NCI-H2081 treated with DMSO at 0.1 percent for 48 hours (cell line): Measurements from ENCODE around the gene ADAM11.

Experiments used
- DNase-seq: peaks from one replicate; lab custom pipeline; 2025; lab: John Stamatoyannopoulos, UW

The ADAM11 gene

GRCh38 chr17:44775136-44775837 lies 16.5 kb downstream of the ADAM11 start:
- DNase-seq, result peak; percentile 84

GRCh38 chr17:44775838-44776621 lies 17.2 kb downstream of the ADAM11 start:
- DNase-seq, result no peak

DNA sequence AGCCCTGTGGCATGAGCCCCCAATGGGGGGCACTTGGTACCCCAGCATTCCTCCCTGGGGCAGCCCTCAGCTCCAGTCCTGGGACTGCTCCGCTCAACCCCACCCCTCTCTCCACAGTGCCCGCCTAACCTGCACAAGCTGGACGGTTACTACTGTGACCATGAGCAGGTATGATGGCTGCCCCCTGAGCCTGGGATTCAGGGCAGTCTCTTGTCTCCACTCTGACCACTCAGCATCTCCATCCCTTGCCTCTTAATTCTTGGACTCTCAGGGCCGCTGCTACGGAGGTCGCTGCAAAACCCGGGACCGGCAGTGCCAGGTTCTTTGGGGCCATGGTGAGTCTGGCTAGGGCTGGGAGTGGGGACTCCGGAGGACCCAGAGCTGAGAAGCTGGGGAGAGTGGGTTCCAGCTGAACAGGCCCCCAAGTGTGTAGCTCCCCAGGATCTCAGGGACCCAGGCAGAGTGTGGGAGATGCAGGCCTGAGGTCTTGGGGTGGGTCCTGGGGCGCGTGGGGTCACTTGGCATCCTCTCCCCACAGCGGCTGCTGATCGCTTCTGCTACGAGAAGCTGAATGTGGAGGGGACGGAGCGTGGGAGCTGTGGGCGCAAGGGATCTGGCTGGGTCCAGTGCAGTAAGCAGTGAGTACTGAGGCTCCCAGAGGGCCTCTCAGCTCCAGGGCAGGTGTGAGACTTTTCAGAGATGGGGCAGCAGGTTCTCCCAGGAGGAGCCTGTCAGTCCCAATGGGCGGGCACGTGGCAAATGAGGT lies 18.0 kb downstream of the ADAM11 start:
- DNase-seq, result no peak

- DNase-seq, result no peak
Measured at GRCh38 chr17:44777394-44778348, 18.9 kb downstream of the ADAM11 start.

- no peak for DNase-seq
Measured at GRCh38 chr17:44778656-44779210, 19.9 kb downstream of the ADAM11 start.

DNA sequence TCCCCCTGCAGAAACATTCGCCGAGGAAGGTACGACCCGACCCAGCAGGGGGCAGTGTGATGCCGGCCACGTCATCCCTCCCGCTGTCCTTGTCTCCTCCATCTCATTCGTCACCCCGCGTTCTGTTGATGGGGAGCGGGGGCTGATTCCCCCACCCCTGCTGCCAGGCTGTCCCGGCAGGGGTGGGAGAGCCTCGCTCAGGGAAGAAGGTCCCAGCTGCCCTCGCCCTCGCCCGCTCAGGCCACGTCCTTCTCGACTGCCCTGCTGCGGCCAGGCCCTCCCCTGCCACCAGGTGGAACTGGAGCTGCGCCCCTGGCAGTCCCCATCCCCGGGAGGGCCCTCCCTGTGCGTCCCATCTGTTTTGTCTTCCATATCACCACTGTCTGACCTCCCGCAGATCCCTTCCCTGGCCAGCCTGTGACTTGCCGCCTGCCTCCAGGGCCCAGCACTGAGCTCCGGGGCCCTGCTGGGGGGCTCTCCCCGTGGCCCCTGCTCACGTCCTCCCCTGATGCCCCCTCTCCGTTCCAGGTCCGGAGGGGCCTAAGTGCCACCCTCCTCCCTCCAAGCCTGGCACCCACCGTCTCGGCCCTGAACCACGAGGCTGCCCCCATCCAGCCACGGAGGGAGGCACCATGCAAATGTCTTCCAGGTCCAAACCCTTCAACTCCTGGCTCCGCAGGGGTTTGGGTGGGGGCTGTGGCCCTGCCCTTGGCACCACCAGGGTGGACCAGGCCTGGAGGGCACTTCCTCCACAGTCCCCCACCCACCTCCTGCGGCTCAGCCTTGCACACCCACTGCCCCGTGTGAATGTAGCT lies 20.6 kb downstream of the ADAM11 start:
- no peak for DNase-seq

DNA sequence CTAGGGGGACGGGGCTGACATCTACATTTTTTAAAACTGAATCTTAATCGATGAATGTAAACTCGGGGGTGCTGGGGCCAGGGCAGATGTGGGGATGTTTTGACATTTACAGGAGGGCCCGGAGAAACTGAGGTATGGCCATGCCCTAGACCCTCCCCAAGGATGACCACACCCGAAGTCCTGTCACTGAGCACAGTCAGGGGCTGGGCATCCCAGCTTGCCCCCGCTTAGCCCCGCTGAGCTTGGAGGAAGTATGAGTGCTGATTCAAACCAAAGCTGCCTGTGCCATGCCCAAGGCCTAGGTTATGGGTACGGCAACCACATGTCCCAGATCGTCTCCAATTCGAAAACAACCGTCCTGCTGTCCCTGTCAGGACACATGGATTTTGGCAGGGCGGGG lies 21.4 kb downstream of the ADAM11 start:
- no peak for DNase-seq

GRCh38 chr17:44780845-44781480 lies 22.2 kb downstream of the ADAM11 start:
- DNase-seq, result no peak

- DNase-seq, result no peak
Measured at GRCh38 chr17:44781551-44782325, 22.9 kb downstream of the ADAM11 start.

DNA sequence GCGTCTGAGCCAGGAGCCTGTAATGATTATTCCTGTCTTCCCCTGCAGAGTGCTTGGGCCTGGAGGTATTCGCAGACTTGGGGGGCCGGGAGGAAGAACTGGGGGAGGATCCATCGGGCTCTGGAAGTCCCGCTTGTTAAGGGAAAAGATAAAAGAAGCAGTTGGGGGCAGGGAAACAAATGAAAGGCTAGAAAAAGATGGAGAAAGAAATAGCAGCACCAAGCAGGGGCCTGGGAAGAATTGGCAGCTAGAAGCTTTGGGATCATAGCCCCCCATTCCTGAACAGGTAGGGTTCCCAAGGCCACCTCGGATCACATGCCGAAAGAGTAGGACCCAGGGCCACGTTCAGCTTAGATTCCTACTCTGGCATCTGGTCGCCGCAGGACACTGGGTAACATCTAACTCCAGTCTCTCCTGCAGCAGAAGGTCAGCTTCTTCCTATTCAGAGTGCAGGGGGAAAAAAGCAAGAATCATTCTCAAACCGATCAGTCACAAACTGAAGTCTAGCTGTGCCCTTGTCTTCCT lies 23.6 kb downstream of the ADAM11 start:
- DNase-seq, result no peak

GRCh38 chr17:44785921-44786320 lies 27.1 kb downstream of the ADAM11 start:
- no peak for DNase-seq

DNA sequence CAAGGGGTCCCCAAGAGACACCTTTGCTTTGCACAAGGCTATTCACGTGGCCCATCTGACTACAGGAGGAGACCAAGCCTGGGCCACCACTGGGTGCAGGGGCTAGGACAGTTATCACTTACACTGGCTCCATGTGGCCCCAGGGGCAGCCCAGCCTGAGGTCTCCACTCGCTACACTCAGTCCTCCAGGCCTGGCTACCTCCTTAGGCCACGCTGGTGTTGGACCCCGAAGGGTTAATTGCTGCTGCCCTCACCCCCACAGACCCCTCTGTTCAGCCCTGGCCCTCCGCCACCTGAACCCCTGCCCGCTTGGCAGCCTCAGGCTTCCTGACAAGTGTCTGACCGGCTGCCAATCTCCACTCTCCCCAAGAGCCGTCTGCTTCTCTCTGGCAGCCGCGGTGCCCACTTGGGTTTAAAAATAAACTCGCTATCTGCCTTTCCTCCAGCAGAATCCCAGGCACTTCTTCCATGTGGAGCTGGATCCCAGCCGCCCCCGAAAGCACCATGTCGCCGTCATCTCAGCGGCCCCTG lies 27.8 kb downstream of the ADAM11 start:
- no peak for DNase-seq

DNA sequence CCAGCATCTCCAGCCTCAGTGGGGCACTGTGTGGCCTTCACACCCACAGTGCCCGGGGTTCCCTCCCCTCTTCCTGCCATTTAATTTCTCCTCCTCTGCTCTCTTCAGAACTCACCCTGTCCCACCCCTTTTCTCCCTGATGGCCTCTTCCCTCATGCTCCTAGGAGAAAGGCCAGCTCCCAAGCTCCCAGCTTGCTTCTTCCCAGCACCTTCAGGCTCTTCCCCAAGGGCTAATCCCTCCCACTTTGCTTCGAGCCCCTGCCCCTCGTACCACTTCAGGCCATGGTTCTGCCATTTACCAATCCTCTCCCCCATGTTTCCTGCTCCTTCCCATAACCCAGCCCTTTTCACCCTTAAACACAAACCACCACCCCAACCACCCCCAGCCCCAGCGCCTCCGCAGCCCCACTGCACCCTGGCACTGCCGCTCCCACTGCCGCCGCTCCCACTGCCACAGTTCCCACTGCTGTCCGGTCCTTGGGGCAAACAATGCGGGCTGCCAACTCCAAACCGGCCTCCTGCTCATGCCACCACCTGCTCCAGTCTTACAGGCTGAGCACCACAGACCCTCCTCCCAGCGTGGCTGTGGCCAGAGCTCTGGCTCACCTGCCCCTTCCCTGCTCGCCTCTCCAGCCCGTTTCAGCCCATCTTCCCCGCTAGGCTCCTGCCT lies 28.6 kb downstream of the ADAM11 start:
- no peak for DNase-seq

DNA sequence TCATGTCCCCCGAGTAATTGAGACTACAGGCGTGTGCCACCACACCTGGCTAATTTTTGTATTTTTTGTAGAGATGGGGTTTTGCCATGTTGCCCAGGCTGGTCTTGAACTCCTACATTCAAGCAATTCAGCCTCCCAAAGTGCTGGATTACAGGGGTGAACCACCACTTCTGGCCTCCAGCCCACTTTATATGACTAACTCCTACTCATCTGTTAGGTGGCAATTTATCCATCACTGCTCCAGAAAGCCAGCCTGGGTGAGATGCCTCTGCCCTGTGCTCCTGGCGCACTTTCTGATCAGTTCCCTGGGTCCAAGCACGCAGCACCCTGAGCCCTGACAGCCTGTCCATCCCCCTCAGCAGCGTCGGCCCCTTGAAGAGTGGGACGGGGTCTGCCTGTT lies 29.4 kb downstream of the ADAM11 start:
- no peak for DNase-seq

DNA sequence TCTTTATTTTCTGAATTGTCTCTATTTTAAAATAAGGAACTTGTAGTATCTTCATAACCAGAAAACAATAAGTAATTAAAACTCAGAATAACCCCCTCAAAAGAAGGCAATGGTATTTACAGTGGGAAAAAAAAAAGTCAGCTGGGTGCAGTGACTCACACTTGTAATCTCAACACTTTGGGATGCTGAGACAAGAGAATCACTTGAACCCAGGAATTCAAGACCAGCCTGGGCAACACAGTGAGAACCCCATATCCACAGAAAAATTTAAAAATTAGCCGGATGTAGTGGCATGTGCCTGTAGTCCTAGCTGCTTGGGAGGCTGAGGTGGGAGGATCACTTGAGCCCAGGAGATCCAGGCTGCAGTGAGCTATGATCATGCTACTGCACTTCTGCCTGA lies 33.5 kb downstream of the ADAM11 start:
- no peak for DNase-seq

DNA sequence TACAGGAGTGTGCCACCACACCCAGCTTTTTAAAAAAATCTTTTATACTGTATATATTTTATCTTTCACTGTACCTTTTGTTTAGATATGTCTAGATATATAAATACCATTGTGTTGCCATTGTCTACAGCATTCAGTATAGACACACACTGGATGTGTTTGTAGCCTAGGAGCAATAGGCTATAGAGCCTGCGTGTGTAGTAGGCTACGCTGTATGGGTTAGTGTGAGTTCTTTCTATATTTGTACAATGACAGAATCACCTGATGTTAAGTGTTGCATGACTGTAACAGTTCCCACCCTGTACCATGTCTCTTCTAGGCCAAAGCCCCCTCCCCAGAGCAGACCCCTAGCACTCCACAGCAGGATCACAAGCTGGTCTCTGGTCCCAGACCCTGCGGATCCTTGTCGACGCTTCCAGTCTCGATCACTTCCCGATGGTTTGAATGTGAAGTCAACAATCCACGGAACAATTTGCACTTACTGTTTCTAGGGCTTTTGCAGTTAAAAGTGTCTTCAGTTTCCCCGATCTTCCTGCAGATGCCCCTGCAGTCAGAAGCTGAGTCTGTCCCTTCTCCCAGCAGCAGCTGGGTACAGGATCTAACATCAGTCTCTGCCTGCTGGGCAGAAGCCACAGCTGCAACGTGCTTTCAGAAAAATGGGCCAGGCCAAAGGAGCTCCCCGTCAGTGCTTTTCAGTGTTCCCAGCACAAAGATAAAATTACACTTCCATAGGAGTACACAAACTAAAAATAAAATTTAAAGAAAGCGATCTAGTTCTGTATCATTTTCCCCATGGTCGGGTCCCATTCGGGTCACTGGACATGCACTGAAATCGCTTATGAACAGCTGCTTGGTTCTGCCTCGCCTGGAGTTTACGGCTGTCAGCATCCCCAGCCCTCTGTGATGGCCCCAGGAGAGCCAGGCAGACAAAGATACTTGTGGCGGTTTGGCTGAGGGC lies 35.4 kb downstream of the ADAM11 start:
- DNase-seq, result no peak

DNA sequence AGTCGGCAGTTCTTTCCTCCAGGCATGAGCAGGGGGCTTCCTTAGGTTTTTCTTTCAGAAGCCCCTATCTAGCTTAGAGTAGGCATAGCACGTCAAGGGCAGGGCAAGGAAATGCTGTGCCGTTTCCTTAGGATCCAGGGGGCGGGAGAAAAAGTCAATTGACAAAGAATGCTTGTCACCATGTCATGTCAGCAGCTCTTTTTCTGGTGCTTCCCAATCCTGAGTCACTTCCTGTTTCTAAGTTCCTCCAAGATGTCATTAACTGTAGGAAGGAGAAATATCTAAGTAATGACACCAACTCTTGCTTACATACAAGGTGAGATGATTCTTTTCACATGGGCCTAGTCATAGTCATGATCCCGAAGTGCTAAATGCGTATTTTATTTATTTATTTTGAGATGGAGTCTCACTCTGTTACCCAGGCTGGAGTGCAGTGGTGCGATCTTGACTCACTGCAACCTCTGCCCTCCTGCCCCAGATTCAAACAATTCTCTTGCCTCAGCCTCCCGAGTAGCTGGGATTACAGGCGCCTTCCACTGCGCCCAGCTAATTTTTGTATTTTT lies 36.1 kb downstream of the ADAM11 start:
- DNase-seq, result no peak
